Measurements from ENCODE around the gene TFAP2B. TPM values are rescaled to one million over a fixed set of nuclear protein-coding genes. Genes with fewer than 3 reads are reported as not detected.

Gene TFAP2B
- total RNA-seq, 1 donor from 2014 or later = 0.25 TPM

GRCh38 chr6:50868466-50868865 lies 49.8 kb downstream of the TFAP2B start:
- Histone ChIP-seq H3K4me1 (no peaks in the 10 kb centered on the region), H3K4me3 (no peak overlapping the region), H3K27ac (no peak overlapping the region), H3K9me3 (no peaks in the 10 kb centered on the region), H3K27me3 (no peaks in the 10 kb centered on the region), H3K36me3 (no peaks in the 10 kb centered on the region)
- intact Hi-C loops (cut with DNase I) = no loop called here
- no peak for TF ChIP-seq POLR2AphosphoS5 (IDR thresholded peaks at IDR 0.05; ENCODE audit: insufficient read depth in 1 of 2, low read depth in 1 of 2)
- TF ChIP-seq, protein P1, sequence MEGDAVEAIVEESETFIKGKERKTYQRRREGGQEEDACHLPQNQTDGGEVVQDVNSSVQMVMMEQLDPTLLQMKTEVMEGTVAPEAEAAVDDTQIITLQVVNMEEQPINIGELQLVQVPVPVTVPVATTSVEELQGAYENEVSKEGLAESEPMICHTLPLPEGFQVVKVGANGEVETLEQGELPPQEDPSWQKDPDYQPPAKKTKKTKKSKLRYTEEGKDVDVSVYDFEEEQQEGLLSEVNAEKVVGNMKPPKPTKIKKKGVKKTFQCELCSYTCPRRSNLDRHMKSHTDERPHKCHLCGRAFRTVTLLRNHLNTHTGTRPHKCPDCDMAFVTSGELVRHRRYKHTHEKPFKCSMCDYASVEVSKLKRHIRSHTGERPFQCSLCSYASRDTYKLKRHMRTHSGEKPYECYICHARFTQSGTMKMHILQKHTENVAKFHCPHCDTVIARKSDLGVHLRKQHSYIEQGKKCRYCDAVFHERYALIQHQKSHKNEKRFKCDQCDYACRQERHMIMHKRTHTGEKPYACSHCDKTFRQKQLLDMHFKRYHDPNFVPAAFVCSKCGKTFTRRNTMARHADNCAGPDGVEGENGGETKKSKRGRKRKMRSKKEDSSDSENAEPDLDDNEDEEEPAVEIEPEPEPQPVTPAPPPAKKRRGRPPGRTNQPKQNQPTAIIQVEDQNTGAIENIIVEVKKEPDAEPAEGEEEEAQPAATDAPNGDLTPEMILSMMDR (IDR thresholded peaks at IDR 0.05) = no peak
- TF ChIP-seq POLR2A (IDR thresholded peaks at IDR 0.05) = no peak
- DNase-seq (ENCODE audit: extremely low spot score in 2 of 2) = no peak

- TF ChIP-seq POLR2AphosphoS5 (IDR thresholded peaks at IDR 0.05; ENCODE audit: insufficient read depth in 1 of 2, low read depth in 1 of 2) (no peak), POLR2A (IDR thresholded peaks at IDR 0.05) (no peak)
- TF ChIP-seq, protein P1 (IDR thresholded peaks at IDR 0.05) = no peak
- no peak overlapping the region for H3K4me3 ChIP-seq
- no peaks in the 10 kb centered on the region for H3K36me3 ChIP-seq
- H3K27ac ChIP-seq = no peak overlapping the region
- no peak for DNase-seq (ENCODE audit: extremely low spot score in 2 of 2)
- H3K4me1 ChIP-seq = no peaks in the 10 kb centered on the region
- intact Hi-C loops (cut with DNase I) = no loop called here
- H3K27me3 ChIP-seq = no peaks in the 10 kb centered on the region
- no peaks in the 10 kb centered on the region for H3K9me3 ChIP-seq
Measured at GRCh38 chr6:50873167-50873566, 54.5 kb downstream of the TFAP2B start.

DNA sequence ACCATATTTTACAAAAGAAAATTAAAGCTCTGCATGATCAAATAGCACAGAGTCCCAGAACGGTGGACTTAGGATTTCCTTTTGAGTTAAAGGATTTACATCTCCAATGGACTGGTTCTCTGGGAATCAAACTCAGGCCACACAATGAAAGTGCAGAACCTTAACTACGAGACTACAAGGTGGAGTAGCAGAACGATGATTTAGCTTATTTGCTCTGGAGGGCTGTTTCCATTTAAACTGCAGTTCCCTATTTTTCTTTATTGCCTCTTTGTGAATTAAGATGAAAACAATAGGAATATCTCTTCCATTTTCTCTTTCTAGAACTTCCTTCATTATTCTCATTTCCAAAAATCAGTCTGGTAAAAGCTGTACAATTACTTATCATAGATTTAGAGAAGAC lies 65.7 kb downstream of the TFAP2B start:
- no peaks in the 10 kb centered on the region for H3K9me3 ChIP-seq
- no peaks in the 10 kb centered on the region for H3K4me1 ChIP-seq
- H3K27me3 ChIP-seq = no peaks in the 10 kb centered on the region
- no peak for DNase-seq (ENCODE audit: extremely low spot score in 2 of 2)
- intact Hi-C loops (cut with DNase I) = no loop called here
- H3K4me3 ChIP-seq = no peak overlapping the region
- H3K27ac ChIP-seq = no peak overlapping the region
- TF ChIP-seq POLR2A (IDR thresholded peaks at IDR 0.05) (no peak), POLR2AphosphoS5 (IDR thresholded peaks at IDR 0.05; ENCODE audit: insufficient read depth in 1 of 2, low read depth in 1 of 2) (no peak)
- TF ChIP-seq, protein P1 (IDR thresholded peaks at IDR 0.05) = no peak
- H3K36me3 ChIP-seq = no peaks in the 10 kb centered on the region

DNA sequence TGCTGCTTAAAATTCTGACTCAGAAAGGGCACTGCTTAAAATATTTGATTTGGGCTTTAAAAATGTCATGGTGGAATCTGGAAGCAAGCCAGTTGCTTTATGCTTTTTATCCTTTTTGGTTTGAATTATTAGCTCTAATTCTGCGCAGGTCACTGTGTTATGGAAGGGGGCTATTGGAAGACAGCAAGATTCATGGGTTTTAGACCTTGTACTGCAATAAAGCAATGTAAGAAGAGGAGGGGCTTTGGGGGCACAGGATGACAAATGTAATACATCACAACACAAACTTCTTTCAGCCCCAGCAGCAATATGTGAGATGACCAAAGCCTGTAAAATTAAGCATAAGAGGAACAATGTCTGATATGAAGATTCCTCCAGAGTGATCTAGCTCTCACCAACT lies 68.4 kb downstream of the TFAP2B start:
- intact Hi-C loops (cut with DNase I) = no loop called here
- no peak for DNase-seq (ENCODE audit: extremely low spot score in 2 of 2)
- no peak overlapping the region for H3K4me3 ChIP-seq
- no peaks in the 10 kb centered on the region for H3K36me3 ChIP-seq
- no peak overlapping the region for H3K27ac ChIP-seq
- H3K4me1 ChIP-seq = no peaks in the 10 kb centered on the region
- TF ChIP-seq POLR2A (IDR thresholded peaks at IDR 0.05) (no peak), POLR2AphosphoS5 (IDR thresholded peaks at IDR 0.05; ENCODE audit: insufficient read depth in 1 of 2, low read depth in 1 of 2) (no peak)
- TF ChIP-seq, protein P1 (IDR thresholded peaks at IDR 0.05) = no peak
- no peaks in the 10 kb centered on the region for H3K27me3 ChIP-seq
- H3K9me3 ChIP-seq = no peaks in the 10 kb centered on the region

DNA sequence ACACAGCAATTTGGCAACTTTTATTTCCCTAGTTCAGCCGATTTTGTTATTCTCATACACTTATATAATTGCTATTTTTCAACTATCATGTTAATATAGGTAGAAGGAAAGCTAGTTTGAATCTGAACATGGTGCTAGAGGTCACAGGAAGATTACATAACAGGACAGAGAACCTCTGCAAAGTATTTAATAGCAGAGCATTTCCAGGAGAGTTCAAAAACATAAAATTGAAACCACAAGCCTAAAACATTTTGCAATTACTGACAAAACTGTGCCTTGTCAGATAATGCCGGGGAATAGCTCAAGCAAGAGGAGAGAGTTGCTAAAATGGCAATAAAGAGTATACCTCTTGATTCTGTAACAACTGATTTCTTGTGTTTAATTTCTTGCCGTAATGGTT lies 70.8 kb downstream of the TFAP2B start:
- TF ChIP-seq, protein P1 (IDR thresholded peaks at IDR 0.05) = no peak
- no peak for TF ChIP-seq POLR2A (IDR thresholded peaks at IDR 0.05)
- TF ChIP-seq POLR2AphosphoS5 (IDR thresholded peaks at IDR 0.05; ENCODE audit: insufficient read depth in 1 of 2, low read depth in 1 of 2) = no peak
- intact Hi-C loops (cut with DNase I) = no loop called here
- no peaks in the 10 kb centered on the region for H3K27me3 ChIP-seq

More for the DNA sequence above, 70.8 kb downstream of the TFAP2B start:
- Histone ChIP-seq H3K4me1 (no peaks in the 10 kb centered on the region), H3K36me3 (no peaks in the 10 kb centered on the region), H3K27ac (no peak overlapping the region), H3K9me3 (no peaks in the 10 kb centered on the region), H3K4me3 (no peak overlapping the region)
- DNase-seq (ENCODE audit: extremely low spot score in 2 of 2) = no peak

Measured in vagina (tissue), 2 donors.